Gastroesophageal sphincter (tissue), 3 donors: Measurements from ENCODE around the gene PAPPA2.

Experiments
- CTCF ChIP-seq, 4 experiments: fragments of 200-600 bp in 2 of 4; fragments of 450-650 bp in 2 of 4; sonication (generic) in 1 of 4; IDR thresholded peaks; one replicate each; pipeline ENCODE4 v1.5.1; 2017 to 2019; ENCODE audit warnings: antibody characterized with exemption in 4 of 4, mild to moderate bottlenecking in 2 of 4, moderate library complexity in 2 of 4
- POLR2A ChIP-seq, 2 donors: fragments of 450-650 bp; IDR thresholded peaks; one replicate each; pipeline ENCODE4 v1.6.1; 2017; ENCODE audit warnings: antibody characterized with exemption in 2 of 2, mild to moderate bottlenecking in 2 of 2, moderate library complexity in 1 of 2

- TF ChIP-seq CTCF (IDR thresholded peaks at IDR 0.05) = no peak
- TF ChIP-seq POLR2A (IDR thresholded peaks at IDR 0.05) = no peak
These were observed 88.2 kb downstream of the PAPPA2 start for GRCh38 chr1:176551146-176551545.
